BJ (cell line): Measurements from ENCODE around the gene SIVA1. TPM values are rescaled to one million over a fixed set of nuclear protein-coding genes. Genes with fewer than 3 reads are reported as not detected.

Source experiments
- CTCF ChIA-PET: fragments of 350-600 bp; formaldehyde crosslinking; extraction: SDS; loops from one replicate; lab custom pipeline; 2021; ENCODE audit warnings: antibody characterized with exemption, inconsistent platforms; lab: Yijun Ruan, JAX
- POLR2A ChIA-PET: fragments of 300-600 bp; sonication (Branson Sonifier 250); formaldehyde crosslinking; extraction: SDS; loops from one replicate; lab custom pipeline; 2021; ENCODE audit warnings: antibody characterized with exemption; lab: Charles Lee
- DNase-seq: peaks from one replicate; pipeline ENCODE4 v3.0.0-alpha.2; 2011; ENCODE audit warnings: low read depth
- H3K27me3 ChIP-seq: 2 replicates; pipeline ENCODE4 v1.6.0; 2011; ENCODE audit warnings: low read length; ENCODE audit not compliant: control insufficient read depth, insufficient read depth
- H3K36me3 ChIP-seq: 2 replicates; pipeline ENCODE4 v1.5.1; 2011; ENCODE audit warnings: low read length; ENCODE audit not compliant: control insufficient read depth, insufficient read depth
- H3K4me3 ChIP-seq: 2 replicates; pipeline ENCODE4 v1.5.1; 2011; ENCODE audit warnings: low read depth, mild to moderate bottlenecking, control low read depth, low read length
- CTCF ChIP-seq: IDR thresholded peaks from 2 replicates; pipeline ENCODE4 v1.5.1; 2011; ENCODE audit warnings: low read depth, mild to moderate bottlenecking, control low read depth, inconsistent platforms, low read length, moderate library complexity; ENCODE audit not compliant: insufficient read depth
- polyA plus RNA-seq: library from polyadenylated mRNA; depleted of rRNA; stranded (reverse); fragments of >200 nt; gene quantifications from 2 replicates; pipeline ENCODE4 v1.2.3, GENCODE V29; 2011

The SIVA1 gene
- polyA plus RNA-seq, 1 experiment: 116 TPM

GRCh38 chr14:104766863-104767633, 14.1 kb downstream of the SIVA1 start:
- Histone ChIP-seq H3K36me3 (peaks cover 16% of the 10 kb centered on the region), H3K27me3 (no peaks in the 10 kb centered on the region), H3K4me3 (no peak overlapping the region)
- CTCF ChIA-PET: interaction anchor here (0.9 to 6.3 kb wide), 6 partner anchors 9 to 129 kb away, joined by 3 to 76 read pairs (median 16); partner anchors contain the start of gene SIVA1
- no peak for TF ChIP-seq CTCF
- DNase-seq: no peak
- POLR2A ChIA-PET: no interaction called here

DNA sequence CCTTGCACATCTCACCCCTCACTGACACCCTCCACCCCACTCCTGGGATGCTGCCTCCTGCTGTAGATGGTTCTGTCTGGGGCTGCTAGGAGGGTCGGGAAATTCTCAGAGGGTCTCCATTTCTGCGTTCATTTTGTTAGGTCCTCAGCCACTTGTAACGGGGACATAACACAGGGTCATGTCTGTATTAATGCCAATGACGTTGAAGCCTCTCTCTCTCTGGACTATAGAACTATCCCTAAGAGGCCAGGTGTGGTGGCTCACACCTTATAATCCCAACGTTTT, 14.6 kb downstream of the SIVA1 start:
- Histone ChIP-seq H3K36me3 (peaks cover 20% of the 10 kb centered on the region), H3K27me3 (no peaks in the 10 kb centered on the region), H3K4me3 (no peak overlapping the region)
- no peak for DNase-seq
- POLR2A ChIA-PET: no interaction called here
- TF ChIP-seq CTCF: no peak
- CTCF ChIA-PET: interaction anchor here (1.3 to 6.3 kb wide), 7 partner anchors 9 to 201 kb away, joined by 3 to 76 read pairs (median 12); partner anchors contain the start of gene SIVA1

DNA sequence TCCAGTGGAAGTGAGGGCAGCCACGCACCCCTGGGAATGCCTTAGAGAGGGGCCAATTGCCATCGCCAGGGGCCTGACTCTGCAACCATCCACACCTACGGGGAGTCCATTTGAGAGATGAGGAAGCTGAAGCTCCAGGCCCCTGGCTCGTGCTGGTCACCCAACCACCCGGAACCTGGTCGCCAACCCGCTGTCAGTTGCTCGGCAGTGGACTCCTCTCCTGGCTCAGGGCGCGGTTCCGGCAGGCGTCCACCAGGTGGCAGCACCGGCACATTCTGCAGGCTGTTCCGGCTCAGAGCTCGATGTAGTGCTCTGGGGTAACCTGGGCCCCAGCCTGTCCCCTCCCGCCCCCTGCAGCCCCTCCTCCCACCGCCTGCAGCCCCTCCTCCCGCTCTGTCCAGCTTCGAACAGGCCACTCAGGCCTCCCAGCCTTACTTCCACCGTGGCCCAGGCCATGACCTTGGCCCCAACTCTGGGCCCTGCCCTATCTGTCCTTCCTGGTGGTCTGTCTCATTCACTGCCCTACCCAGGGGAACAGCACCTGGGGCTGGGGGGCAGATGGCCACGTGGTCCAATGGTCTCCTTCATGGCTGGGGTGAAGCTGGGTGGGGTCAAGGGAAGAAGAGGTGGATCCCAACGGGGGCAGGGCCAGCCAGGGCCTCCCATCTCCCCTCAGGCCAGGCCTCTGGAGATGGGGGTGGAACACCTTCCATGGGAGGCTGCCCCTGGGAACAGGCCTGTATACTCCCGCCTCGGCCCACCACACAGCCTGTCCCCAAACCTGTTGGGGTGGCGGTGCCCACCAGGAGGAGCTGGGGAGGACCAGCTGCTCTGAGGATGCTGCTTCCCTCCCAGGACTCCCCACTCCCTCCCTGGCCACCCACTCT, 15.7 kb downstream of the SIVA1 start:
- TF ChIP-seq CTCF: peak; percentile 92
- CTCF ChIA-PET: interaction anchor here (0.6 to 6.3 kb wide), 34 partner anchors 8 to 277 kb away, joined by 3 to 76 read pairs (median 4); partner anchors contain the start of gene SIVA1
- POLR2A ChIA-PET: no interaction called here
- Histone ChIP-seq H3K36me3 (peaks cover 25% of the 10 kb centered on the region), H3K4me3 (no peak overlapping the region), H3K27me3 (no peaks in the 10 kb centered on the region)
- DNase-seq: peak; percentile 6

DNA sequence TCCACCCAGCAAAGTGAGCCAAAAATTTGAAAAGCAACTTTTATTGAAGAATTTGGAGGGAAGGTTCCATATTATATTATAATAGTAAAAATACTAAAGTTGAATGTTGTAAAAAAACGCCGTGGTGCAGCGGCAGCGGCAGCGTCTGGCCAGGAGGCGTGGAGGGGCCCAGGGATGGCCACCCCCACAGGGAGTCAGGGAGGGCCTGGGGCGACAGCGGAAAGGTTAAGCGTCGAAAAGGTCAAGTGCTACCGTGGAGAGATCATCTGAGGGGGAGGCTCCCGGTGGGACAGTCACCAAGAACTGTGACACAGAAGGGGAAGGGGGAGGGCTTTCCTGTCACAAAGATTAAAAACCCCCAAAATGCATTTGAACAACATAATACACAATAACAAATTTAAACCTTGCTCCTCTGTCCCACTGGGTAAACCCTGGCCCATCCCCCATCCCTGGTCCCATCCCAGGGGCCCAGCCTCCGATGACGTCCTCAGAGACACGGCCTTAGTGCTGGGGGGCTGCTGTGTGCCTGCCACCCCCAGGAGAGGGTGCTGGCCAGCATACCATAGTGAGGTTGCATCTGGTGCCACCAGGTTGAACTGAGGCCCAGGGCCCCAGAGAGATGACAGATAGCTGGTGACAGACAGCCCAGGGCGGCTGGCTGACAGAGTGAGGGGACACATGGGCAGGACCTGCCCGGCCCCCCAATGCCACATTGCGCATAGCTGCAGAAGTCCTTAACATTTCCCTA, 16.6 kb downstream of the SIVA1 start:
- POLR2A ChIA-PET: no interaction called here
- Histone ChIP-seq H3K36me3 (peaks cover 30% of the 10 kb centered on the region), H3K4me3 (no peak overlapping the region), H3K27me3 (no peaks in the 10 kb centered on the region)
- CTCF ChIA-PET: interaction anchor here (0.7 to 6.3 kb wide), 21 partner anchors 11 to 276 kb away, joined by 3 to 76 read pairs (median 7); partner anchors contain the start of gene SIVA1
- TF ChIP-seq CTCF: no peak
- no peak for DNase-seq
